OCI-LY1 (cell line): Measurements from ENCODE around the gene FNIP2.
"Not testable (repeated sequence)": the region's sequence is repeated elsewhere in the genome, so short reads cannot be mapped to it uniquely, and the experiment has no call there.

Source experiments
- CTCF ChIP-seq: fragments of 200-600 bp; sonication (generic), shearing (Covaris generic); IDR thresholded peaks from 2 replicates; pipeline ENCODE4 v1.5.1; 2017; ENCODE audit warnings: mild to moderate bottlenecking, antibody characterized with exemption, low read length, moderate library complexity, mixed read lengths
- EZH2 ChIP-seq: fragments of 200-600 bp; sonication (generic), shearing (Covaris generic); IDR thresholded peaks from 2 replicates; pipeline ENCODE4 v1.8.0; 2017; ENCODE audit warnings: borderline replicate concordance, mixed run types, mild to moderate bottlenecking, antibody characterized with exemption, low read length, moderate library complexity, mixed read lengths

DNA sequence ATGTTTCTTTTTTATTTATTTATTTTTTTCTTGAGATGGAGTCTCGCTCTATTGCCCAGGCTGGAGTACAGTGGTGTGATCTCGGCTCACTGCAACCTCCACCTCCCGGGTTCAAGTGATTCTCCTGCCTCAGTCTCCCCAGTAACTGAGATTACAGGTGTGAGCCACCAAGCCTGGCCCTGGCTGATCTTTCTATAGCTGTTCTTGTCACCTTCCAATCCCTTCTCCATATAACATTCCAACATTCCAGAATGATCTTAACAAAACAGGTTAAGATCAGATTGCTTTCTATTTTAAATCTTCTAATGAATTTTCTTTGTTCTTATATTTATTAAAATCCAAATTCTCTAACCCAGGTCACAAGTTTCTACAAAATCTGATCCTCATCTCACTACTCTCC, 188.1 kb downstream of the FNIP2 start:
- TF ChIP-seq CTCF, EZH2: not testable (repeated sequence)
